ENCODE results near the gene MPPED1.

GRCh38 chr22:43446037-43446803, 34.4 kb downstream of the MPPED1 start:
- TF ChIP-seq CTCF (IDR thresholded peaks at IDR 0.05) (no peak), EP300 (IDR thresholded peaks at IDR 0.05) (no peak), POLR2AphosphoS5 (IDR thresholded peaks at IDR 0.05) (no peak)

Data from suprapubic skin (tissue), 4 donors.